ENCODE measurements around the gene PPHLN1. TPM values are rescaled to one million over a fixed set of nuclear protein-coding genes. Genes with fewer than 3 reads are reported as not detected.

PPHLN1 gene
- total RNA-seq: 10 to 100 TPM; 66.6 to 77.6 TPM
- polyA plus RNA-seq (2013, experiment 1 of 2): 75.5 TPM
- 71.9 TPM for polyA plus RNA-seq (2013, experiment 2 of 2)
- long read RNA-seq, experiment 1, full-length matches to known transcripts: 9 of 36 reads
- long read RNA-seq, experiment 1, partial matches to known transcripts: 13 of 36 reads
- long read RNA-seq, experiment 1, other reads (novel, unspliced or antisense): 14 of 36 reads
- long read RNA-seq, experiment 2, full-length matches to known transcripts: 51 of 107 reads
- long read RNA-seq, experiment 2, partial matches to known transcripts: 25 of 107 reads
- long read RNA-seq, experiment 2, other reads (novel, unspliced or antisense): 31 of 107 reads
- long read RNA-seq, experiment 3, full-length matches to known transcripts: 62 of 114 reads
- long read RNA-seq, experiment 3, partial matches to known transcripts: 30 of 114 reads
- long read RNA-seq, experiment 3, other reads (novel, unspliced or antisense): 22 of 114 reads
- long read RNA-seq, experiment 4, transcript PPHLN1-208 (9 exons, 1,583 nt): major isoform, 88 of 288 reads
- long read RNA-seq, experiment 4, transcript PPHLN1-204 (10 exons, 1,643 nt): minor isoform, 30 of 288 reads
- long read RNA-seq, experiment 4, transcript PPHLN1-206 (11 exons, 1,693 nt): minor isoform, 6 of 288 reads
- long read RNA-seq, experiment 4, transcript PPHLN1-224 (10 exons, 1,863 nt): minor isoform, 21 of 288 reads
- long read RNA-seq, experiment 4, partial matches to known transcripts: 35 of 288 reads
- long read RNA-seq, experiment 4, other reads (novel, unspliced or antisense): 106 of 288 reads

- peaks cover 24% of the 10 kb centered on the region for H3K4me1 Mint-ChIP-seq
- no peaks in the 10 kb centered on the region for H3K27me3 ChIP-seq (ENCODE audit: control insufficient read depth, insufficient read depth, low read length, poor library complexity, severe bottlenecking)
- H3K4me3 Mint-ChIP-seq: peak within 1 kb of the TSS; percentile 98
- peaks cover 4% of the 10 kb centered on the region for H3K4me1 ChIP-seq (ENCODE audit: control insufficient read depth, insufficient read depth, low read length)
- peak within 1 kb of the TSS; percentile 100 for H3K4me3 ChIP-seq (ENCODE audit: low read length)
- peaks cover 16% of the 10 kb centered on the region for H3K36me3 Mint-ChIP-seq (ENCODE audit: low read depth)
- H3K27me3 Mint-ChIP-seq (ENCODE audit: insufficient read depth): no peaks in the 10 kb centered on the region
- H3K36me3 ChIP-seq (ENCODE audit: control insufficient read depth, insufficient read depth, low read length): peaks cover 27% of the 10 kb centered on the region
- DNase-seq: peak; percentile 98
- WGBS, 2 experiments (ENCODE audit: insufficient coverage in 1 of 2, insufficient read length in 1 of 2): 0% methylated on average over 34 to 55 of the region's 55 CpGs
- H3K9me3 Mint-ChIP-seq: no peaks in the 10 kb centered on the region
- no peaks in the 10 kb centered on the region for H3K9me3 ChIP-seq (ENCODE audit: control insufficient read depth, low read length)
- H3K27ac ChIP-seq (ENCODE audit: low read depth, low read length): peak within 1 kb of the TSS; percentile 72
- no peak for TF ChIP-seq CTCF (conservative IDR thresholded peaks at IDR 0.05)
- peak within 1 kb of the TSS; percentile 98 for H3K27ac Mint-ChIP-seq
- peak within 1 kb of the TSS; percentile 84 for H3K9ac ChIP-seq (ENCODE audit: extremely low read depth, low read length, poor library complexity, severe bottlenecking)
These were observed at the start of gene PPHLN1, which contains the start of gene ZCRB1 for GRCh38 chr12:42325653-42326474. TSS of gene PPHLN1 (plus strand) at chr12:42326167. CDS start at chr12:42335903, 9,736 bp downstream. TSS of gene ZCRB1 (minus strand) at chr12:42326094. CDS start at chr12:42324102, 1,992 bp downstream.

GRCh38 chr12:42277396-42278127, 48.4 kb upstream of the PPHLN1 start:
- Mint-ChIP-seq H3K9me3 (peaks cover 4% of the 10 kb centered on the region), H3K4me3 (no peak overlapping the region), H3K36me3 (ENCODE audit: low read depth) (no peaks in the 10 kb centered on the region), H3K27ac (no peak overlapping the region), H3K4me1 (peaks cover 10% of the 10 kb centered on the region), H3K27me3 (ENCODE audit: insufficient read depth) (peaks cover 12% of the 10 kb centered on the region)
- Histone ChIP-seq H3K36me3 (ENCODE audit: control insufficient read depth, insufficient read depth, low read length) (no peaks in the 10 kb centered on the region), H3K27ac (ENCODE audit: low read depth, low read length) (no peak overlapping the region), H3K4me1 (ENCODE audit: control insufficient read depth, insufficient read depth, low read length) (peaks cover 5% of the 10 kb centered on the region), H3K9ac (ENCODE audit: extremely low read depth, low read length, poor library complexity, severe bottlenecking) (no peak overlapping the region), H3K9me3 (ENCODE audit: control insufficient read depth, low read length) (no peaks in the 10 kb centered on the region), H3K27me3 (ENCODE audit: control insufficient read depth, insufficient read depth, low read length, poor library complexity, severe bottlenecking) (no peaks in the 10 kb centered on the region), H3K4me3 (ENCODE audit: low read length) (no peak overlapping the region)
- no peak for DNase-seq
- no peak for TF ChIP-seq CTCF (conservative IDR thresholded peaks at IDR 0.05)
- 87 to 94% methylated on average over 5 to 6 of the region's 6 CpGs for WGBS, 2 experiments (ENCODE audit: insufficient coverage in 1 of 2, insufficient read length in 1 of 2)

Measured in endodermal cell (in vitro differentiated cells).